ENCODE data around the gene CRISP2. TPM values are rescaled to one million over a fixed set of nuclear protein-coding genes. Genes with fewer than 3 reads are reported as not detected.

The CRISP2 gene
- total RNA-seq = not detected in 2 replicates

GRCh38 chr6:49713346-49713745 lies at the start of gene CRISP2:
TSS of gene CRISP2 (minus strand) at chr6:49713543. CDS start at chr6:49709196, 4,347 bp downstream.

GRCh38 chr6:49744259-49744658 lies 30.9 kb upstream of the CRISP2 start, which contains the start of gene CRISP3:
TSS of gene CRISP3 (minus strand) at chr6:49744388. CDS start at chr6:49744367, 21 bp downstream.

Other genes starting within 250 kb of the CRISP2 start
- gene GLYATL3, start 213.6 kb downstream of the CRISP2 start, total RNA-seq = not detected in 2 replicates
- gene C6orf141, start 162.9 kb downstream of the CRISP2 start, total RNA-seq = 55.3 and 59.4 TPM in 2 replicates
- gene RHAG, start 76.7 kb downstream of the CRISP2 start, total RNA-seq = not detected in 2 replicates
- gene CRISP3, start 30.8 kb upstream of the CRISP2 start, total RNA-seq = not detected in 2 replicates
- gene PGK2, start 73.7 kb upstream of the CRISP2 start, total RNA-seq = not detected in 2 replicates
- gene CRISP1, start 153.0 kb upstream of the CRISP2 start, total RNA-seq = not detected in 2 replicates

All from uterine smooth muscle cell (primary cell).